Stimulated activated CD8-positive, alpha-beta memory T cell treated with anti-CD3 and anti-CD28 coated beads, Interleukin-4, amount 100 ng/mL, for 24 hours (primary cell): ENCODE measurements around the gene TMIE.

Experiments
- DNase-seq: peaks from one replicate; pipeline ENCODE4 v3.0.0-alpha.2; 2020; ENCODE audit warnings: low read depth

The TMIE gene

DNA sequence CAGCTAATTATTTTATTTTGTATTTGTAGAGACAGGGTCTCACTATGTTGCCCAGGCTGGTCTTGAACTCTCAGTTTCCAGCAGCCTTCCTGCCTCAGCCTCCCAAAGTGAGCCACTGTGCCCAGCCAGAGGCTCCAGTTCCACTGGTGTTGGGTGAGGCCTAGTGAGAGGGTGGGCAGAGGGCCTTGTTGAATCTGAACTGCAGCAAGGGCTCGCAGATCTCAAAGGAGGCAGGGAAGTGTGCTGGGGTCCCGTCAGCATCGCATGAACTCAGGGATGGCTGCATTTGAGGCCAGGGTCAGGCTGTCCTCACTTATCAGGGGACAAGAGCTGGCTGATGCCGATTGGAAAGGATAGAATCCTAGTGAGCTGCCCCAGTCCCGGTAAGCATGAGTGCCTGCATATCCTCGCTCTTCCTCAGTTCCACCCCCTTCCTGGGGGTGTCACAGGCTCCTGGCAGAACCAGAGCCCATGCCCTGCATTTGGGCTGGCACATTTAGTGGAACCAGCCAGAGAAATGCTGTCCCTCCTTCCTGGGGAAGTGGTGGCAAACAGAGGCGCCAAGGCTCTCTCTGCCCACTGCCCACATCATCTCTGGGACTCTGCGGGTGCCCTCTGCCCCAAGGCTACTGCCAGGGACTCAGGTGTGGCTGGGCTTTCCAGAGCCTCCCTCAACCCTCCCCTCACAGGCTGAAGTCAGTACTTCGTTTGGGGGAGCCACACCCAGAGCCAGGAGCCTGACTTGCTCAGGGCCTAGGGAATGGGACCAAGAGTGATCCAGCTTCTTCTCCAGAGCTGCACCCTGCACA lies 31.8 kb upstream of the TMIE start:
- DNase-seq, result no peak

DNA sequence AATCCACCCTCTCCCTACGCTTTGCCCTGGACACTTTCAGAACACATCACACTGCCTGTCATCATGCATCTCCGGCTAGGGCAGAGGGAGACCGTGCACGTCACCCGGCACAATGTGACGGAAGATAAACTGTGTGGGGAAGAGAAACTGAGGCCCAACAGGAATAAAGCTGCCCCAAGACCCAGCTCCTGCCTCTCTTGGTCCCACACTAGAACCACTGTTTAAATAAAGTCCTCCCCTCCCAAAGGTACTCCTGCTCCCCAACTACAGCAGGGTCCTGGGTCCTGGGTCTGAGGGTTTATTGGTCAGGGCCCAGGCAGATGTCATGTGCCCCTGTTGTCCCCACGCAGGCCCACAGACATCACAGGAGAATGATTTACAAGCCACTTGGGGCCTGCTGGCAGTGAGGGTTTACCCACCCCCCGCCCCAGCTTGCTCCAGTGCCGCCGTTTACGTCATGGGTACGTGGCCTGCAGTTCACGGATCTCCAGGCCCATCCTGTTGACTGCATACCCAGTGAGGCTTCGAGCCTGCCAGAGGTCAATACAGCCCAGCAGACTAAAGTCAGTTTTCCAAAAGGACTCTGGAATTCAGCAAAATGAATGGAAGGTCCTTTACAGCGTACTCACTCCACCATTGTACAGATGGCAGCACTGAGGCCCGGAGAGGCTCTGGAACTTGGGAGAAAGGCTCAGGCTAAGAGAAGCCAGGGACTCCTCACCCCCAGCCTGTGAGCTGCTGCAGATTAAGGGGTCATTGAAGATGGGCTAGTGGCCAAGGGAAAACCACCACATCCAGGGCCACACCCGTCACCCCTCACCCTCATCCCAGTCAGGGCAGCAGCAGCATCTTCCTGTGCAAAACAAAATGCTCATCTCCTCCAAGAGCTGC lies 30.9 kb upstream of the TMIE start:
- no peak for DNase-seq

DNA sequence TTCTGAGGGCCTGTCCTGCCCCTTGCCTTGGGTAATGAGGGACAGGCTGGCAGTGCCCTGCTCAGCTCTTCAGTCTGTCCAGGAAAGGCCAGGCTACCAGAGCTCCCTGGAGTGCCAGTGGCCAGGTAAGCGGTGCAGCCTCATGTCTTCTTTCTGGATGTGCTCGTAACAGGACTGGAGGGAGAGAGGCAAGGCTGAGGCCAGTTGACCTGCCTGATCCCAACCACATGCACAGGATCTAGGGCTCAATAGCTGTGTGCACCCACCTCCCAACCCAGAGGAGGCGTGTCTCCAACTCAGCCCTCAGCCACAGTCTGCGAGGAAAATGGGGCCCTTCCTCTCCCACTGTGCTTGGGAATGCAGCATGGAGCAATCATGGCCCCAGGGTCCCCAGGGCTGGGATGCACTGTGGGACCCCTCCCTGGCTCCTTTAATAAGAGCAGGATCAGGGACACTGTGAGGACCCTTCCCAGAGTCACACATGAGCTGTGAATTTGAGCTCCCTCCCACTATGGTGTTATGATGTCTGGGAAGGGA lies 30.2 kb upstream of the TMIE start:
- DNase-seq, result no peak

DNA sequence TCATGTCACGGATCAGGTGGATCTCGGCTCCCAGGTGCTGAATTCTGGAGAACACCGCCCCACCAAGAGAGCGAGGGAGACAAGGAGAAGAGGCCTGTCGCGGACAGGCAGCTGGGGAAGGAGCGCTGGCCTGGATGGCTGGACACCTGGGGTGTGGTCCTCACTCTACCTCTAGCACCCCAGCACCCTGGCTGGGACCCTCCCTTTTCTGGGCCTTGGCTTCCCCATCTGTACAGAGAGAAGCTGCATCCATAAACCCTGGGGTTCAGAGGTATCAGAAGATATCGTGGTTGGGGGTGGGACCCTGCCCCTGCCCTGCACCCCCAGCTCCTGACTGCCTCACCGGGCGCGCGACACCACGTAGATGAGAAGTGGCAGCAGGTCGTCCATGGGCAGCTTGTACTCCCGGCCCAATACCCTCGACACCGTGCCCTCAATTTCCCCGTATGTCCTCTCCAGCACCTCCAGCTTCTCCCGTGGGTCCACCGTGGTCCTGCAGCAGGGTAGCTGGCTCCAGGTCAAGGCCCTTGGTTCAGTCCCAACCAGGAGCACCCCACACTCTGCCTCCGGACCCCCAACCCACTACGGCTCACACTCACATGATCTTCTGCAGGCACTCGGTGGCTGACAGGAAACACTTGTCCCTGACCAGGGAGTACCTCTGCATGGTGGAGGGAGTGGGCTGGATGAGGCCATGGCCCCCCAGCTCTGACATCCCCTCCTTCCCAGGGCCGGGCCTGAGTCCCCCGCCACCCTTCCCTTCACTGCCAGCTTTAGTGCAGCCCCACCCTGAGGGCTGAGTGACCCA lies 29.4 kb upstream of the TMIE start:
- DNase-seq, result no peak

DNA sequence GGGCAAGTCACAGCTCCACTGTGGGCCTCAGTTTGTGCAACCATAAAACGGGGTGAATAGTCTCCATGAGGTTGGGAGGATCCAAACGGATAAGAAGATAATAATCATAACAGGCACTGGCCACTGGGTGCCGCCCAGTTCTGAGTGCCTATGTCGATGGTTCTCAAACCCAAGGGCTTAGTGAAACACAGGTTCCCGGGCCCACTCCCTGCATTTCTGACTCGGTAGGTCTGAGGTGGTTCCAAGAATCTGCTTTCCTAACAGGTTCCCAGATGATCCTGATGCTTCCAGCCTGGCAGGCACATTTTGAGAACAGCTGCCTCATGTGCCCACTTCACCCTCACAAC lies 28.9 kb upstream of the TMIE start:
- DNase-seq, result no peak

DNA sequence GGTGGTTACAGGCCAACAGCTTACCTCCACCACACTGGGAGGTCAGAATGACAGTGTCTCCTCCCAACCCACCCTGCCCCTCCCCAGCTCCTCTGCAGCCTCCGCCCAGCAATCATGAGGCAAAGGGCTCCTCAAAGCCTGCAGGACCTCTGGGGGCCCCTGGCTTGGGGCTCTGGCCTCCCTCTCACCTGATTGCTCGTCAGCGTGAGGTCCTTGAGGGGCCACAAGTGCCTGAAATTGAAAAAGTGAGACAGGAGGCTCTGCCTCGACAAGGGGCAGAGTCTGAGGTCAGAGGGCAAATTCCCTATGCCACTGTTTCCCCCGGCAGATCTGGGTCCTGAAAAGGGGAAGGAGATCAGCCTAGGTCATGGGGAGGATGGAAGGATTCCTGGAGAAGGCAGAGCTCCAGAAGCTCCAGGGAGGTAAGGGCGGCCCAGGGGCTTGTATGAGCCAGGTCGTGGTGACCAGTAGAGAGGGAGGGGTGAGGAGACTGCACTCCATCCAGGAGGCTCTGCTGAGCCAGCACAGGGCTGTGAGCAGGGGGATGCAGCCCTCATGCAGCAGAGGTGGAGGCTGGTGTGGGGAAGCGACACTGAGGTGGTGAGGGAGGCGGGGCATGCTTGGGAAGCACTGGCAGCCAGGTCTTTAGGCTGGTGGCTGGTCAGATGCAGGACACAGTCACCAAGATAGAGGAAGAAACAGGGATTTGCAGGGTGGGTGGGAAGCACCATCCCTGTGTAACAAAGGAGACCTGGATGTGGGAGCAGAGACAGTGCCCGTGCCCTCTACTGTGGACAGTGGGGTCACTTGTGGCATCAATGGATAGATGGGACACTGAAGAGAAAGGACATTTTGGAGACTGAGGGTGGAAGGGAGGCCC lies 27.8 kb upstream of the TMIE start:
- no peak for DNase-seq

DNA sequence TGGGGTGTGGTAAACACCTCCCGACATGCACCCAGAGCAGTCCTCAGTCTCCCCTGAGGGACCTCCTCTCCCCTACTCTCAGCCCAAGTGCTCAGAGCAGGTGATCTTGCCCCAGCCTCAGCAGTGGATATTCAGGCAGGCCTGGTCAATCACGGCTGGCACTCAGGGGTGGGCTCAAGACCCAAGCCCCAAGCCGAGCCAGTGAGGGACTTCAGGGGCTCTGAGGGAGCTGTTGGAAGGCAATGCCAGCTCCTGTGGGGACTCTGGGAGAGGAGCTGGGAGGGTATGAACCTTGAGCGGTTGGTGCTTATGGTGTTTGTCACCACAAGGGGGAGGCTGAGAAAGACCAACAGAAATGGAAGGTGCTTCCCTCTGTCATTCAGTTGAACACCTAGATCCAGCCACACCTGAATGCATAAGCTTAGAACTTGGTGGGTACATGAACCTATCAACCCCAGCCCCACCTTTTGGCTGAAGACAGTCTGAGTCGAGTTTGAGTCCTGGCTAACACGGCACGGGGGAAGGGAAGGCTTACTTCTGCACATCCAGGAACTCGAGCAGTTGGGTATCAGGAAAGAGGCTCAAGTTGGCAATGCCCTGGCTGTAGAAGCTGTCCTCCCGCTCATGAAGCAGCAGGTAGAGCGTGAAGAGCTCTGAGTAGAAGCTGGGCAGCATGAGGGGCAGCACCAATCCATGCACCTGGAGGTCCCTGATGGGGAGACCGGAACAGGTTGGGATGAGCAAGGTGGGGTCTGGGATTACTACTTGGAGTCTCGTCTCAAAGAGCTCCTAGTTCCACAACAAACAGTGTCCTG lies 27.0 kb upstream of the TMIE start:
- DNase-seq, result no peak

DNA sequence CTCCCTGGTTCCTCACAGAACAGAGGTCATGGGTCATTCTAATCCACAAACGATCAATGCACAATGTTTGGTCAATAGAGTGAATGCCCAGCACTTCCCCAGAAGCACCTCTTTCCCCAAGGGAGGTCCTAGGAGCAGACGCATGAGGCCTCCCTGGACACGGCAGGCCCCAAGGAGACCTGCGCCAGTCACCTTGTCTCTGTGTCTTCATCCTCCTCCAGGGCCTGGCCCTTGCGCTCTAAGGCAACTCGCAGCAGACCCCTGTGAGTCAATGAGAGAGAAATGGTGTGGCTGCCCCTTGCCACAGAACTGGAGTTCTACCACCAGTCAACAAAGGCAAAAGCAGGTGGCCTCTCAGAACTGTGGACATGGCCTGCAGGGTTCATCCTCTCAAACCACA lies 25.8 kb upstream of the TMIE start:
- DNase-seq, result no peak

DNA sequence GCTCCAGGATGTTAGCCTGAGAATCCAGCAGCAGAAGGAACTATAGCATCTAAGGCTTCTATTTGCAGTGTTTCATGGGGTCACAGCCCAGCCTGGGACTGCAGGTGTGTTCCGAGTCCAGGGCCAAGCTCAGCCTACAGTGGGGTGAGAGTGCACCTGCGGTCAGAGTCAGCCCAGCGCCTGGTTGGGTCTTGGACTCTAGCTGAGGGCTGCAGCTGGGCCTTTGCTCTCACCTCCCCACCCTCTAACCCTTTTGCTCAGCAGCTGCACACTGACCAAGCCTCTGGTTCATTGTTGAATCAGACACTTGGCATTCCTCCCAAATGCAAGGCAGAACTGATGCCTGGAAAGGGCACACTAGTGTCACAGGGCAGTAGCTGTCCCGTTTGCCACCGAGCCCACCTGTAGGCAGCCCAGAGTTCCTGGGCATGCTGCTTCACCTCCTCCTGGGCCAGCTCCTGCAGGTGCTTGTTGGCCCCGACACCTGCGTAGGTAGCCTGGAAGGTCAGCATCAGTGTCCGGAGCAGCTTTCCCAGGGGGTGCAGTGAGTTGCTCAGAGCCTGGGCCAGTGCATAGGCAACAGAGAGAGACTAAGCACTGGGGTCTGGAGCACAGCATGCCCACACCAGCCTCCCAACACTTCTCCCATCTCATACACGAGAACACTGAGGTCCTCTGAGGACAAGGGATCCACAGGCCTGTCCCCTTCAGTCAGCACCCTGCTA lies 25.2 kb upstream of the TMIE start:
- no peak for DNase-seq

DNA sequence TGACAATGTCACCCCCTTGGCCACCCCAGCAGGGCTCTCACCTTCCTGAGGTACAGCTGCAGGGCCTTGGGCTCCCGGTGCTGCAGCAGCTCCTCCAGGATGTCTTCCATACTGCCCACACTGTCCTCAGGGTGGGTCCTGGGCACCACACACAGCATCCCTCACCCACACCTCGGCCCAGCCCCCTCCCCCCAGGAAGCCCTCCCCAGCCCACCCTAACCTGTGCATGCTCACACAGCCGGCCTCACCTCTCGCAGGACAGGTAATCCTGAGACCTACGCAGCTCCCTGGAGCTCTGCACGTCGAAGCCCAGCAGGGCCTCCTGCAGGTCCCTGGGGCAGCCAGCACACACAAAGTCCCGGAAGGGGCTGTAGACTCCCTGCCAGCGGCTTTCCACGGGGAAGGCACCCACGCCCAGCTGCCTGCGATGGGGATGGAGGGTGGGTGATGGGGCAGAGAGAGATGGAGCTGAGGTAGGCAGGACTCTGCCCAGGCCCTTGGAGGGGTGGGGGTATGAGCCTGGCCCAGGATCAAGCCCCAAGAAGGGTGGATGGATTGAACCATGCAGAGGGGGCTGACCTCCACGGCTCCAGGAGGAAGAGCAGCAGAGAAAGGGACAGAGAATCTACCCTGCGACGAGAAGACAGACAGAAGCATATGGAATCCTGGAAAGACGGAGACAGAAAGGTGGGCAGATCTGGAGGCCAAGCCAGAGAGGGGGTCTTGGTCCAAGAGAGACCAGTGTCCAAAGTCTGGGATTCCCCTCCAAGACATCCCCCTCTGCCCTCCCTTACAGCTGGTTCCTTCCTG lies 24.4 kb upstream of the TMIE start:
- no peak for DNase-seq

DNA sequence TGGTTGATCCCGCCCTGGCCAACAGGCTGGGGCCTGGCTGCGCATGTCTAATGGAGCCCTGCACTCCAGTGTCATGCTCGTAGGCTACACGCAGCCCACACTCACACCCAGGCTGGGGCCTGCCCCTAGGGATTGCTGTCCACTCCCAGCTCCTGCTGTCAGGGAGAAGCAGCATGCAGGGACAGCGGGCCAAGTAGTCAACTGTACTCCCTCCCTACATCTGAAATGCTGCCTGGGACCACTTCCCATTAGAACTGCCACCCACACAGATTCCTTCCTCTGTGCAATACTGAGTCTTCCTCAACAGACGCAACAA lies 23.8 kb upstream of the TMIE start:
- DNase-seq, result no peak

DNA sequence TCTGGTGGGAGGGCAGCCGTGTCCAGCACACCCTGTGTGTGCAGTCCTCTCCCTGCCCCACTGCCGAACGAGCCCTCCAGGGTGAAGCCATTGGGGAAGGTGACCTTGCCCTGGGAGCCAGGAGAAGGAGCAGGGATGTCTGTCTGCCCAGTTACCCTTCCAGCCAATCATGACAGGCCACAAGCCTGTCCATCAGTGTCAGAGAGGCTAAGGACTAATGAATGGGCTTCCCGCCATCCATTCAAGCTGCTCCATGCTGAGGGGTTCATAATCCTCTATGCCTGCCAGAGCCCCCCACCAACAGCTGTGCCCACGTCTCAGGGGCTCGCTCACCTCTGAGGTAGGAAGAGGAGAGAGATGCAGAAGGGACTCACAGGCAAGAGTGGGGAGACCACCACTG lies 22.9 kb upstream of the TMIE start:
- DNase-seq, result no peak

DNA sequence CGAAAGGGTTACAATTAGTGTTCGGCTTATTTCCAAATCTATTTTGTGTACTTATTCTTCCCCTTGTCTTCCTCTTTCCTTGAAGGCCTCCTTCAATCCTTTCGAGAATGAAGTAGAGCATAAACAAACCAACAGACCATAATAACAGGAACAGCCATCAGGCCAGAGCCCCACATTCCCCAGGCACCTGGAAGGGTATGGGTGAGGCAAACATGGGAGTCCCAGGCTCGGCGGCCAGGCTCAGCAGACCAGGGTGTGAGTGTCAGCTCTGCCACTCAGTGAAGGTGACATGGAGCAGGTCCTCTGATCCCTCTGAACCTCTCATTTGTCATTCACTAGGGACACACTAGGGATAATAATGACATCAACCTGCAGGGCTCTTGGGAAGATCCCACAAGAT lies 21.5 kb upstream of the TMIE start:
- no peak for DNase-seq

DNA sequence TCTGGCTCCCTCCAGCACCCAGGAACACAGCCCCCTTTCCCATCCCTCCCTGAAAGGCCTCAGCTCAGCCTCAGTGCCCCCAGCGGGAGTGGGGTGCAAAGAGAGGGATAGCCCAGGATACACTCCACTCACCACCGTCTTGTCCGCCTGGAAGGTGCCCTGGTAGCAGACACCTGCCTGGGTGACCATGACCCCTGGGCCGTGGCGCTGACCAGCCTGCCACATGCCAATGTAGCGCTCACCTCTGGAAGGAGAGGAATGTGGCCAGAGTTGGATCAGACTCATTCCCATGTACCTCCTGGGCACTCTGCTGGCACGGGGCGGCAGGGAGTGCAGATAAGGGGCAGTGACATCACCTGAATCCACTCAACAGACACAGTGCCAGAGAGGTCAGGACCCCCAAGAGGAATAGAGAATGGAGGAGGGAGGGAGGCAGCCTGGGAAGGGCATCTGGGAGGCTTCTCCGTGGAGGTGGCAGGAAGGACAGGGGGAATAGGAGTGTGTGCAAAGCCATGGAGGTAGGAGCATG lies 20.8 kb upstream of the TMIE start:
- no peak for DNase-seq

DNA sequence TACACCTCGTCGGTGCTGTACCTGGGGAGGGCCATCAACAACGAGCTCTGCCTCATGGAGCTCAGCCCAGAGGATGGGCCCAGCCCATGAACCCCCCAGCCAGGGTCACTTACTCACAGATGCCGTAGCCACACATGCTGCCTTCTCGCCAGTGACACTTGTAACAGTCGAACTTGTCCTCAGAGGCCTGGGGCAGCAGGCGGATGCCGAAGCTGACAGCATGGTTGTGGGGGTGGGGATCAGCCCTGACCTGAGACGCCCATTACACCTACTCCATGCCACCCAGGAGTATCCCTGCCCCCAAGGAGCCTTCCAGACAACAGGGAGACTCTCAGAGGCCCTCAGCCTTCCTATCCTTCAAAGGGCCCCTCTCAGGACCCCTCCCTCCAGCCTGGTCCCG lies 19.8 kb upstream of the TMIE start:
- DNase-seq, result no peak

DNA sequence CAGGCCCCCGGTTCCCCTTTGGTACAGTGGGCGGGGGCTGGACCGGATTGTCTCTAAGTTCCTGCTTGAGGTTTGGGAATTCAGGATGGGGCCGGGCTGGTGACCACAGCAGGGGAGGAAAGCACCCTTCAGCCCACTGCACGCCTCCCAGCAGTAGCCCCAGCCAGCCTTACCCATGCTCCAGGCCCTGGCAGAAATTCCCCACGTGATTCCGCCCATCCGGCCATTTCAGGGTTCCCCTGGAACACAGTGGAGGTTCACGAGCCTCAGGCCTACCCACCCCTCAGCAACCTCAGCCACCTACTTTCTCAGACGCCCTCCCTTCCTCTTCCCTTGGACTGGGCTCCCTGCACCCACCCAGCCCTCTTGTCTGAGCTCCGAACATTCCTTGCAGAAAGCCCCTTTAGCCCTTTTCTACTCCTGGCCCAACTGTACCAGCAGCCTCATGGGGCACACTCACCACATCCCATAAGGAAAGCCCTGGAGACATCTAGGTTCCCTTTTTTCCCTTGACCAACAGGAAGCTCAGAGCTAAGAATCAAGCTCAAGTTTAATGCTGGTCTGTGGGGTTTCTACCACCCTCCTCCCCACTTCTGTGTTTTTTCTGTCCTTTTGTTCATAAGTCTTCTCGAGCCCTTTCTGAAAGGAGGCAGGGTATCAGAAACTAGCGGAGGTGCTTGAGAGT lies 19.2 kb upstream of the TMIE start:
- DNase-seq, result no peak

DNA sequence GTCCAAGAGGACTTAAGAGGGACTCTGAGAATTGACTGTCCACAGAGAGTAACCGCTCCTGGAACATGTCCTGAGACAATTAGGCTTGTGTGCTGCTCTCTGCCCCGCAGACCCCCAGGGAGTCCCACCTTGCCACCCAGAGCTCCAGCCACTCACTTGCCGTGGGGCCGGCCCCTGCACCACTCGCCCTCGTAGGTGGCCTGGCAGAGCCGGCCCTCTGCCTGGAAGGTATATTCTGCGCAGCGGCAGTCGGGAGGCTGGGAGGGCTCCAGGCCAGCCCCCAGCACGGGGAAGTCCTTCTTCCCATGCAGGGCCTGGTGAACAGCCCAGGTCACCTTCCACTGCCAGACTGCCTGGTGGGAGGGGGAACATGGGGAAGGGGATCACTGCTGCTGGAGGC lies 18.2 kb upstream of the TMIE start:
- DNase-seq, result no peak

DNA sequence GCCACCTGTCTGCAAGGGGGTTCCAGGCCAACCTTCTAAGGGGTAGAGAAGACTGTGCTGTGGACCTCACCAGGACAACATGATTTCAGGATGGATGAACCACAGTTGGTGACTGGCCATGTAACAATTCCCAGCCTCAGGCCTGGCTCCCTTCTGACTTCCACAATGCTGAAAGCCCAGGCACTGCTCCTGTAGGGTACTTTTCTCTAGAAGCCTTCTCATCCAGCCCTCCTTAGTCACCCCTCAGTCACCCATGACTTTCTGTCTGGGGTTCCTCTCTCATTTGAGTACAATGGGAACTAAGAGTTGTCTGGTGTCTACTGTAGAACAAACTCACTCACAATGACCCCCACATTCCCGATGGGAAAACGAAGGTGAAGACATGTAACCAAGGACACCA lies 16.3 kb upstream of the TMIE start:
- no peak for DNase-seq
